H9 (cell line): ENCODE results near the gene SPOCK3. TPM values are rescaled to one million over a fixed set of nuclear protein-coding genes. Genes with fewer than 3 reads are reported as not detected.

ENCODE experiments used
- DNase-seq: peaks from one replicate; pipeline ENCODE4 v3.0.0-alpha.2; 2017
- H2AFZ ChIP-seq: one replicate; pipeline ENCODE4 v1.6.1; 2013; ENCODE audit warnings: mild to moderate bottlenecking, low read length, control low read depth, moderate library complexity
- H2AK5ac ChIP-seq: 2 replicates; pipeline ENCODE4 v1.6.1; 2013; ENCODE audit warnings: low read length, control low read depth, mixed read lengths; ENCODE audit not compliant: insufficient read length
- H2BK120ac ChIP-seq: one replicate; pipeline ENCODE4 v1.6.1; 2013; ENCODE audit warnings: low read depth, mild to moderate bottlenecking, low read length, control low read depth, inconsistent platforms; ENCODE audit not compliant: poor library complexity, severe bottlenecking
- H2BK12ac ChIP-seq: 2 replicates; pipeline ENCODE4 v1.6.1; 2013; ENCODE audit warnings: low read length, control low read depth, mixed read lengths, low read depth; ENCODE audit not compliant: insufficient read length
- H2BK15ac ChIP-seq: 2 replicates; pipeline ENCODE4 v1.6.1; 2013; ENCODE audit warnings: low read depth, low read length, control low read depth
- H2BK20ac ChIP-seq: one replicate; pipeline ENCODE4 v1.6.1; 2013; ENCODE audit warnings: low read depth, mild to moderate bottlenecking, low read length, control low read depth, inconsistent platforms; ENCODE audit not compliant: poor library complexity, severe bottlenecking
- H2BK5ac ChIP-seq: 2 replicates; pipeline ENCODE4 v1.6.1; 2013; ENCODE audit warnings: low read length, control low read depth, mixed read lengths; ENCODE audit not compliant: insufficient read length
- H3K14ac ChIP-seq: 2 replicates; pipeline ENCODE4 v1.6.1; 2013; ENCODE audit warnings: low read length, control low read depth; ENCODE audit not compliant: insufficient read depth
- H3K18ac ChIP-seq: 2 replicates; pipeline ENCODE4 v1.6.1; 2013; ENCODE audit warnings: low read depth, mild to moderate bottlenecking, mixed read lengths, low read length, control low read depth; ENCODE audit not compliant: insufficient read length
- H3K23ac ChIP-seq: 2 replicates; pipeline ENCODE4 v1.6.1; 2013; ENCODE audit warnings: low read length, control low read depth, mixed read lengths, low read depth; ENCODE audit not compliant: insufficient read length
- H3K23me2 ChIP-seq: 2 replicates; pipeline ENCODE4 v1.6.1; 2013; ENCODE audit warnings: low read depth, mild to moderate bottlenecking, mixed read lengths, low read length, control low read depth; ENCODE audit not compliant: insufficient read length, poor library complexity, severe bottlenecking
- H3K27ac ChIP-seq: 2 replicates; pipeline ENCODE4 v1.5.1; 2013; ENCODE audit warnings: low read length, control low read depth, mixed read lengths, low read depth; ENCODE audit not compliant: insufficient read length
- H3K27me3 ChIP-seq: 2 replicates; pipeline ENCODE4 v1.6.1; 2013; ENCODE audit warnings: low read length, control low read depth, inconsistent platforms; ENCODE audit not compliant: insufficient read depth
- H3K4ac ChIP-seq: 2 replicates; pipeline ENCODE4 v1.6.1; 2013; ENCODE audit warnings: low read depth, mild to moderate bottlenecking, control low read depth, inconsistent platforms, low read length, moderate library complexity
- H3K4me1 ChIP-seq: 2 replicates; pipeline ENCODE4 v1.6.1; 2013; ENCODE audit warnings: low read length, control low read depth, inconsistent platforms; ENCODE audit not compliant: insufficient read depth
- H3K4me2 ChIP-seq: 2 replicates; pipeline ENCODE4 v1.6.1; 2013; ENCODE audit warnings: low read length, control low read depth, mixed read lengths; ENCODE audit not compliant: insufficient read length, insufficient read depth
- H3K56ac ChIP-seq: 2 replicates; pipeline ENCODE4 v1.6.1; 2013; ENCODE audit warnings: low read depth, mild to moderate bottlenecking, mixed read lengths, low read length, control low read depth; ENCODE audit not compliant: insufficient read length
- H3K79me1 ChIP-seq: 2 replicates; pipeline ENCODE4 v1.6.1; 2013; ENCODE audit warnings: low read depth, mild to moderate bottlenecking, moderate library complexity, low read length, control low read depth, inconsistent platforms; ENCODE audit not compliant: insufficient read depth, poor library complexity, severe bottlenecking
- H3K79me2 ChIP-seq: 2 replicates; pipeline ENCODE4 v1.6.1; 2013; ENCODE audit warnings: low read length, control low read depth, inconsistent platforms; ENCODE audit not compliant: insufficient read depth
- H3K9ac ChIP-seq: 2 replicates; pipeline ENCODE4 v1.6.1; 2013; ENCODE audit warnings: low read length, control low read depth, mixed read lengths; ENCODE audit not compliant: insufficient read length; ENCODE audit errors: extremely low read depth
- H3K9me3 ChIP-seq: one replicate; pipeline ENCODE4 v1.6.1; 2013; ENCODE audit warnings: low read depth, low read length, inconsistent platforms; ENCODE audit not compliant: control insufficient read depth
- H3T11ph ChIP-seq: one replicate; pipeline ENCODE4 v1.6.1; 2013; ENCODE audit warnings: mild to moderate bottlenecking, low read length, control low read depth, inconsistent platforms
- H4K20me1 ChIP-seq: one replicate; pipeline ENCODE4 v1.6.1; 2013; ENCODE audit not compliant: control insufficient read depth, insufficient read length, insufficient read depth
- H4K5ac ChIP-seq: 2 replicates; pipeline ENCODE4 v1.6.1; 2013; ENCODE audit warnings: low read depth, mild to moderate bottlenecking, mixed read lengths, low read length, control low read depth; ENCODE audit not compliant: insufficient read length
- H4K8ac ChIP-seq: replicated peaks from 2 replicates; pipeline ENCODE4 v1.6.1; 2013; ENCODE audit warnings: low read length, control low read depth, mixed read lengths, low read depth; ENCODE audit not compliant: insufficient read length
- H4K91ac ChIP-seq: 2 replicates; pipeline ENCODE4 v1.6.1; 2013; ENCODE audit warnings: low read depth, mild to moderate bottlenecking, moderate library complexity, mixed read lengths, low read length, control low read depth; ENCODE audit not compliant: insufficient read length
- H3K27ac Mint-ChIP-seq, 3 experiments: 2 replicates in 2 of 3; 3 replicates in 1 of 3; pipeline ENCODE4 v1.8.0; 2020 to 2021; ENCODE audit warnings: mixed read lengths in 3 of 3, mild to moderate bottlenecking in 1 of 3, moderate library complexity in 1 of 3
- H3K27me3 Mint-ChIP-seq: 2 replicates; pipeline ENCODE4 v1.8.0; 2021; ENCODE audit warnings: low read depth, mild to moderate bottlenecking, moderate library complexity, mixed read lengths
- H3K36me3 Mint-ChIP-seq, 3 experiments: 2 replicates in 2 of 3; 3 replicates in 1 of 3; pipeline ENCODE4 v1.8.0; 2020 to 2021; ENCODE audit warnings: low read depth in 3 of 3, mixed read lengths in 3 of 3; ENCODE audit not compliant: insufficient read depth in 1 of 3
- H3K4me1 Mint-ChIP-seq, 2 experiments: 2 replicates each; pipeline ENCODE4 v1.8.0; 2020; ENCODE audit warnings: mixed read lengths in 2 of 2
- H3K4me3 Mint-ChIP-seq, 2 experiments: 2 replicates in 1 of 2; 3 replicates in 1 of 2; pipeline ENCODE4 v1.8.0; 2020 to 2021; ENCODE audit warnings: mild to moderate bottlenecking in 2 of 2, mixed read lengths in 2 of 2, moderate library complexity in 1 of 2
- H3K9me3 Mint-ChIP-seq, 2 experiments: 2 replicates in 1 of 2; 3 replicates in 1 of 2; pipeline ENCODE4 v1.8.0; 2020; ENCODE audit warnings: mild to moderate bottlenecking in 2 of 2, mixed read lengths in 2 of 2, moderate library complexity in 1 of 2
- WGBS: extraction: QIAGEN DNeasy Blood & Tissue Kit; methylation state at CpG from one replicate; pipeline ENCODE4 v1.1.7; 2013; ENCODE audit warnings: missing lambda C conversion rate, low lambda C conversion rate, mixed read lengths; ENCODE audit not compliant: insufficient read length; ENCODE audit errors: extremely low coverage; 5-methylcytosine and 5-hydroxymethylcytosine counted together
- total RNA-seq: library from RNA; stranded (reverse); gene quantifications from 2 replicates; pipeline ENCODE4 v1.2.1, GENCODE V29; 2021
- TF ChIP-seq, protein P1 (sequence below): fragments of 200-600 bp; sonication (generic); conservative IDR thresholded peaks from 3 replicates; pipeline ENCODE4 v1.8.0; 2021; ENCODE audit warnings: antibody characterized with exemption, mild to moderate bottlenecking

Gene SPOCK3
- total RNA-seq, 1 experiment from 2014 or later: 0.28 TPM

DNA sequence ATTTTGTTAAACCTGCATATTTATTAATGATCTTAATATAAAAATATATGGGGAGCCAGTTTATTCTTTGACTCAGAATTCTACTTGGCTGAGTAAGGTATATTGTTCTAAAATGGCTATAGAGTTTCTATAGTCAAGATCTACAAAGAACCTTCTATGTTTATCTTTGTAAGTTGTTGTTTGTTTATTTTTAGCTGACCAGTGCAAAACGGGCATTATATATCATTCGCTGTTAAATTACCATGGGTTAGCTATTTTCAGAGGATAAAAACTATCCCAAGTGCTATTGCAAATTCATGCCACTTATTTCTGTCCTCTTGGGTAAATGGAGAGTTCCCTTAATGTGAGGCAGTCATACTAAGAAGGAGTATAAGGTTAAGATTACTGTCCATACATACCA, 5.3 kb upstream of the SPOCK3 start:
- Mint-ChIP-seq H3K4me1 (peaks cover 5 to 7% of the 10 kb centered on the region in 2 experiments), H3K4me3 (no peak overlapping the region), H3K9me3 (no peaks in the 10 kb centered on the region), H3K27ac (no peak overlapping the region), H3K36me3 (no peaks in the 10 kb centered on the region), H3K27me3 (peaks cover 36% of the 10 kb centered on the region)
- Histone ChIP-seq H3K14ac (no peak overlapping the region), H3K56ac (no peak overlapping the region), H3T11ph (no peak overlapping the region), H3K4me2 (no peak overlapping the region), H3K27ac (no peak overlapping the region), H2BK120ac (no peak overlapping the region), H2BK20ac (no peak overlapping the region), H2BK5ac (no peak overlapping the region), H2AK5ac (no peak overlapping the region), H3K18ac (no peak overlapping the region), H2BK15ac (no peak overlapping the region), H3K4me1 (no peaks in the 10 kb centered on the region), H4K20me1 (no peaks in the 10 kb centered on the region), H3K4ac (no peak overlapping the region), H3K79me1 (no peaks in the 10 kb centered on the region), H4K91ac (no peak overlapping the region), H2BK12ac (no peak overlapping the region), H3K27me3 (no peaks in the 10 kb centered on the region; the same call in 1 of the 2 replicates), H3K23ac (no peak overlapping the region), H3K23me2 (peaks cover 2% of the 10 kb centered on the region), H2AFZ (no peak overlapping the region), H3K9me3 (no peaks in the 10 kb centered on the region), H3K79me2 (no peaks in the 10 kb centered on the region), H3K9ac (no peak overlapping the region), H4K8ac (no peak overlapping the region), H4K5ac (no peak overlapping the region)
- TF ChIP-seq, protein P1, sequence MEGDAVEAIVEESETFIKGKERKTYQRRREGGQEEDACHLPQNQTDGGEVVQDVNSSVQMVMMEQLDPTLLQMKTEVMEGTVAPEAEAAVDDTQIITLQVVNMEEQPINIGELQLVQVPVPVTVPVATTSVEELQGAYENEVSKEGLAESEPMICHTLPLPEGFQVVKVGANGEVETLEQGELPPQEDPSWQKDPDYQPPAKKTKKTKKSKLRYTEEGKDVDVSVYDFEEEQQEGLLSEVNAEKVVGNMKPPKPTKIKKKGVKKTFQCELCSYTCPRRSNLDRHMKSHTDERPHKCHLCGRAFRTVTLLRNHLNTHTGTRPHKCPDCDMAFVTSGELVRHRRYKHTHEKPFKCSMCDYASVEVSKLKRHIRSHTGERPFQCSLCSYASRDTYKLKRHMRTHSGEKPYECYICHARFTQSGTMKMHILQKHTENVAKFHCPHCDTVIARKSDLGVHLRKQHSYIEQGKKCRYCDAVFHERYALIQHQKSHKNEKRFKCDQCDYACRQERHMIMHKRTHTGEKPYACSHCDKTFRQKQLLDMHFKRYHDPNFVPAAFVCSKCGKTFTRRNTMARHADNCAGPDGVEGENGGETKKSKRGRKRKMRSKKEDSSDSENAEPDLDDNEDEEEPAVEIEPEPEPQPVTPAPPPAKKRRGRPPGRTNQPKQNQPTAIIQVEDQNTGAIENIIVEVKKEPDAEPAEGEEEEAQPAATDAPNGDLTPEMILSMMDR: no peak
- no peak for DNase-seq
- WGBS: no CpG with 5 or more reads among the region's 2 CpGs
